GM21526 (cell line): ENCODE data around the gene ABCC8.

Experiments used
- ATAC-seq: cut with Tn5 transposase; IDR thresholded peaks from one replicate; pipeline ENCODE4 v1.9.1; 2021; ENCODE audit warnings: moderate library complexity; ENCODE audit not compliant: unreplicated experiment, low FRiP score

Gene ABCC8

DNA sequence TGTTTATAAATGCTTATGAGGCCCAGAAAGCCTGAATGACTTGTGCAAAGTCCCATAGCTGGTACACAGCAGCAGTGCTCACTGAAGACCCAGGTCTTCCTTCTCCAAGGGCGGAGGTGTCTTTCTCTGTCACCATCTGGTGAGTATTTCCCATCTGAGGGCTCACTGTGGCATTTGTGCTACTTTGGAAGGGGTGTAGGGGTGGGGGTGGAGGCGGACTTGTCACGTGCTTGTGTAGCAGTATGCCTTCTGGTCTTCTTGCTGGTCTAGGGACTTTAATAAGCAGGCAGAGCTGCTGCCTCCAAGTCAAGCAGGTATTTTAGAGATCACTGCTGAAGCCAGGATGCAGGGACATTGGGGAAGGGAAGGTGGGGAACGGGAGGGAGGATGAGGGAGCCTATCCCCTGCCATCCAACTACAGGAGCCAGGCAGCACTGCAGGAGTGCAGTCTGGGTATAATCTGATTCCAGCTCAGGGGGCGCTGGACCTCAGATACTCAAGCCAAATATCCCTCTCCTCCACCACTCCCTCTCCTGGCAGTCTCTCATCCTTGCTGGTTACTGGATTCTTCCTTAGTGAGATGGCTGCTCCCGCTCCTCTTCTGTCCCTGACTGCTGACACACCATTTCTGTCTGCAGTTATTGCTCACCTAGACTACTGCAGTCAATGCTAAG is 3.4 kb downstream of the ABCC8 start:
- ATAC-seq, result no peak

DNA sequence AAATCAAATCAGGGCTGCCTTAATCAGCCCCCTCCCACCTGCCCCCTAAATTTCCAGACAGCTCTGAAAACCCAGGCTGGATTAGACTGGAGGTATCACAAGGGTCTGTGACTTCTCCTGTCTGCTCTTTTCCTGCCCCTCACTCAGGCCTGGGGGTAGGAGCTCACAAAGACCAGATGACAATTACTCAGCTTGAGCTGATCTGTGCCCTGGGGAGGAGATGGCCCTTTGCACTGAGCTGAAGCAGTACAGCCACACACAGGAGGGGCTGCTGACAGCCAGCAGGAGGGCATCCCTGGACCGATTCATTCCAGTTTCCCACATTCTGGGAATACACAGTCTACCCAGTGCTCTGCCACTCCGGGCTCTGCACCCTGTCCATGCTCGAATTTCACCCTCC is 4.2 kb downstream of the ABCC8 start:
- no peak for ATAC-seq

DNA sequence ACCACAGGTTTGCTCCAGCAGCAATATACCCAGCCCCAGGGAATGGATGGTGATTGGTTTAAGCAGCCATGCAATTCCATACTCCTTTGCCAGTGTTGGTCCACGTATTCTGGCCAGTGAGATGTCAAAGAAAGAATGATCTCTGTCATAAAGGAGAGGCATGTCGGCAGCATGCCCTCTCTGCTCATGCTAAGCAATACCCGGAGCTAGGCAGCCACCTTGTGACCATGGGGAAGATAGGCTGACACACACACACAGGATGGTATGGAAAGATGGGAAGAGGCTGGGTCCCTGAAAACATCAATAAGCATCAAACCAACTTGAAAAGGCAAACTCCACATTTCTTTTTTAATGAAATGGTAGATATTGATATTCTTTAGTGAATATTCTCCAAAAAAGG is 5.1 kb downstream of the ABCC8 start:
- ATAC-seq, result no peak

DNA sequence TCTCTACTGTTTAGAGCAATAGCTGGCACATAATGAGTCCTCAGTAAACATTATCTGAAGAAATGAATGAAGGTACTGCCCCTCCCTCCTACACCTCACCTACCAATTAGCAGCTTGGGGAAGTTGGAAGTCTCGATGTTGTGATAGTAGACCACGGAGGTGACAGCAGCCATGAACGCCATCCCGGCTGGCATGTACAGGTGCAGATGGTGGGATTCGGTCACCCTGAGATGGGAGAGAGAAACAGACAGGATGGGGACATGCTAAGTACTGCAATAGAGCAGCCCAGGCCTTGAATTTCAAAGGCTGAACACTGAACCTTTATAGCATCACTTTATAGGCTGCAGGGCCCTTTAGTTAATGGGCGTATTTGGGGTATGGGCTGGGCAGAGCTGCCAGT is 6.6 kb downstream of the ABCC8 start:
- no peak for ATAC-seq

DNA sequence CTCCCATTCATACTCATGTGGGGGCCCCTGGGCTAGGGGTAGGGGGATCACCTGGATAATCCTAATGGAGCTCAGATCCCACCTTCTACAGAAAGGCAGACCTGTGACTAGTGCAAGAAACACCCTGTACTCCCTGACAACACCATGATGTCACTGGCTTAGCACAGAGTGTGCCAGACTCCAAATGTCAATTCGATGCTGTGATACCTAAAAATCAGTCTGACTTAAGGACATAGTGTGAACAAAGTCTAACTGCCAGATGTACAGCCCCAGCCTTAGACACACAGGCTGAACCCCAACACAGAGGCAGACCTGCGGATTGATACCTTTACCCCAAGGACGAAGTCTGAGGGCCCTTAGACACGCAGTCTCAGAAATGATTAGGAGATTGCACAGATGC is 8.5 kb downstream of the ABCC8 start:
- ATAC-seq, result no peak

DNA sequence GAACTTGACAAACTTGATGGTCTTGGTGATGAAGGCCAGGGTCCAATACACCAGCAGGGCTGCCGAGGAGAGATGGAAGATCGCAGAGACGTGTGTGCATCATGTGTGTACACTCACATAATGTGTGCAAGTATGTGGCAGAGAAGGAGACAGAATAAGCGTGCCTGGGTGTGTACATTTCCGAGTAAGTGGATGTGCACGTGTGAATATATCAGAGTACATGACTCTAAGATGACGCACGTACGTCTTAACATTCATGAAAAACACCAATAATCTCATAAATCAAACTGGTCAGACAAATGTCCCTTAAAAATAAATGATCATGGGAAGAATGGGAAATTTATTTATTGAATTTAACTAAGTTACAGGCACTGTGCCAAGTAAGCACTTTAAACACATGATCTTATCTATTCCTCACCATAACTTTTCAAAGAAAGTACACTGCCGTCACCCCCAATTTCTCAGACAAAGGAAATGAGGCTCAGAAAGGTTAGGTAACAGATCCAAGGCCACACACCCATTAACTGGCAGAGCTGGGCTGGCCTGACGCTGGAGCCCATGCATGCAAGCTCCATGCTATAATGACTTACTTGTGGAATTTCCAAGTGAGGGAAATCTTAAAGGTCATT is 13.0 kb downstream of the ABCC8 start:
- ATAC-seq, result no peak

DNA sequence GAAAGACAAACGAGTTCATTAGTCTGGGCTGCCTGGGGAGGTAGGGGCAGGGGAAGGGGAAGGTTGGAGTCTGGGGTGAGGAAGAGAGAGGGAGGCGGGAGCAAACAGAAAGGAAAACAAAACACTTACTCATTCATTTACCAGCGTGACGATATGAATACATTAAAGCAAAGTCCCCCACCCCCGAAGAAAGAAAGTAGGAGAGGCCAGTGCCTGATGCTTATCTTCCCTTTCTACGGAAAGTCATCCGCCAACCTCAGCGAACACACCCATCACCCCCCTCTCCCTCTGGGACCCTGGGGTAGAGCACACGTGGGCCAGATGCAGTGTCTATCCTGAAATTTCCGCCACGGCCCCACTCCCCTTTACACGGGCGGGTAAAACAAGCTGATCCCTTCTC is 13.7 kb downstream of the ABCC8 start:
- no peak for ATAC-seq

DNA sequence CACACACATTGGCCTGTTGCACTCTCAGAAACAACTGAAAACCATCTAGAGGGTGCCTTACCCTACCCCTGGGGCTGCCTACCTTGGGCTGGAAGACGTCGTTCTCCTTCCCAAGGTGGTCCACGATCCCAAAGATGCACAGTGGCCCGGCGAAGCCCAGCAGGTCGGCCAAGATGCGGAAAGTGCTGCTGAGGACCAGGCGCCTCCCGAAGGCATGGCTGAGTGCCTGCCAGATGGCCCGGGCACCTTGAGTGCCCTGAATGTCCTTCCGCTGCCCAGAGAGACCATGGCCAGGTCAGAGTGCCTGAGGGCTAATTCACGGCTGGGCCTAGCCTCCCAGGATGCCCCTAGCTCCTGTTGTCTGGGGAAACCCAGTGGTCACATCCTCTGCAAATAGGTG is 16.2 kb downstream of the ABCC8 start:
- no peak for ATAC-seq

DNA sequence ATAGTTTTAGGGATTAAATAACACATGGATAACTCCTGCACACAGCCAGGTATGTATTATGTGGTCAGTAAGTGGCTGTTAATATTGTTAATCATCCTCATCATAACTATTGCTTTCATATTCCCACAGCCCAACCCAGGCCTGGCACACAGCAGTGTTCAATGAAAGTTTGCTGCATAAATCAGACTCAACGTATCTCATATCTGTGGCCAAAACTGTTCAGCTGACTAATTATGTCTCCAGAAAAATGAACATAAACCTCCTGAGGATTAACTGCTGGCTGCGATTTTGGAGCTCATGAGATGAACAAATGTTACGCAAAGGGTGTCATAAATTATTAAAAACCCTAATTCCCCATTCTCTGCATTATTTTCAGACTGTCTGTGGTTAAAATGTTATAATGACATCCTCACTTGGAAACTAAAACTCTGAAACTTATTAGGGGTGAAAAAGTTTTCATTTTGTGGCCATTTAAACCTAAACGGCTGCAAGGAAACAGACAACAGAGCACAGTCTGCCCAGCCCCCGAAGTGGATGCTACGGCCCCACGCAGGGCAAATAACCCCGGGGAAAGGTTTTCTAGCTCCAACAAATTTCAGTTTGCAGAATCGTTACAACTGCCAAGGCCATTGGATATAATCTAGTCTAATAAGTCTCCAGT is 17.3 kb downstream of the ABCC8 start:
- ATAC-seq, result no peak

DNA sequence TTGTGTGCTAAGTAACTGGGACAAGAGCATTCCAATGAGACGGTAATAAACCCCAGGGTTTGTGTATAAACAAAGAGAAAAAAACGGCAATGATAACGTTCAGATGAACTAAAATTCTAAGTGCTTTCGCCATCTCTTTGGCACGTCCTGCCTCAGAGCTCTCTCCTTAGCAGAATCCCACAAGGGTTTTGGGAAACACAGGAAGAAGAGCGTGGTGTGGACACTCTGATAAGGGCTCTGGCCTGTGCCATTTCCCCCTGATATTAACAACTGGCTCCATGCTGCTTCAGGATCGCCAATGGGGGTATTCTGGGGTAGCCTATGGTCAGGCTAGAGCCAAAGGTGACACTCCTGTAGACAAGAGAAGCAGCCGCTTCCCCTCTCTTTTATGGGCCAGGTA is 18.4 kb downstream of the ABCC8 start:
- ATAC-seq, result no peak

DNA sequence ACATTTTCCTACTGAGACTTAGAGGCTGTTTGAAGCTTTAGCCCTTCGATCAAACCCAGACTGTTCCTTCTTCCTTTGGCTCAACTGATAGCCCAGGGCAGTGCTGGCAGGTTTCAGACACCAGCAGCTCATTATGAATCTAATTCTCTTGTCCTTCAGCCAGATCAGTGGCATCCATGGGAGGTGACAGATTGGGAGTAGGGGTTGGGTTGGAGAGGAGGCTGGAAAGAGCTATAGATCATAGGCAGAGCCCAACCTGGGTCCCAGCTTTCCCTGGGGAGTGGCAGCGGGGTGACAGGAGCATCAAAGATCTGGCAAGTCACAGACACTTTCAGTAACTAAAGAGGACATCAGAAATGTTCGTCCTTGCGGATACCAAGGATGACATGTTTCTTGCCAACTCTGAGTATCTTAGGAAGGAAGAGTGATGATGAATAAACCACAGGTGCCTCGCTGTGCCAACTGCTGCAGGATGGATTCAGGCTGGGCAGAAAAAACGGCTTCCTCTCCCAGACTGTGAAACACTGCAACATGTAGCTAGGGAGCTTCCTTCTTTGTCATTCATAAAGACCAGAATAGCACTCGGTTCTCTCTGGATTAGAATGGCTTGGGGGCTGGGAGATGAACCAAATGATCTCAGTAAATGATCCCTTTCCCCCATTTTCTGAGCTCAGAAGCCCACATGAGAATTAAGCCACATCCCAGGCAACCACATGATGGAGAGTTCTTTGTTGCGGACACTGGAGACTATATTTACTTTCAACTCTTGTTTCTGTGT is 19.1 kb downstream of the ABCC8 start:
- no peak for ATAC-seq

DNA sequence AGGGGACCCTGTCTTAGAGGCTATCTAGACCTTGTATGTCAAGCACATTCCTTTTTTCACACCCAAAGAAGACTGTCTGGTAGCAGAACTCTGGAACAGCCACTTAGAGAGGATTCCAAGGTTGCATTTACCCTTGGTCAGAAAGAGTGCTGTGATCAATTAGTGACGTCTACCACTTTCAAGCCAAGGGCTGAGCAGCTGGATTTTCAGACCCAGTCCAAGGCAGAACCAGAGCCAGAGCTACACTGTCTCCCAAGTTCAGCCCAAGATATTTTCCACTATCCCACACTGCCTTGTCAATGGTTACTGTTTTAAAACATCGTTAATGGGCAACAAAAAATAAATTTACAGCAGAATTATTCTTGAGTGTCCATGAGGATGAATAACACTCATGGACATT is 24.0 kb downstream of the ABCC8 start:
- ATAC-seq, result no peak

DNA sequence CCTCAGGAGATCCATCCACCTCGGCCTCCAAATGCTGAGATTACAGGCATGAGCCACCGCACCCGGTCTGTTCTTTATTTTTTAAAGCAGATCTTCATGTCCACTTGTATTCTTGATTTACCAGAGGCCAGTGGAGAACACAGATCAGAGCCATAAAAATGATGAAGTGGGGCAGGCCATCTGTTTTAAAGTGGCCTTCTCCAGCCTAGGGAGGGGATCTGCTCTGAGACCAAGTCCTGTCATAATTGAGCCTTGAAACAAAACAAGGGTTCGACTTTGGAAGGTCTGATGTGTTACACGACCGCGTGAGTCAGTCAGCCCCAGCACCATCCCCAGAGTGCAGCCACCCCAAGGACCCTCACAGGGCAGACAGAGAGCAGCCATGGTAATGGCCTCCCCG is 27.5 kb downstream of the ABCC8 start:
- ATAC-seq, result no peak

DNA sequence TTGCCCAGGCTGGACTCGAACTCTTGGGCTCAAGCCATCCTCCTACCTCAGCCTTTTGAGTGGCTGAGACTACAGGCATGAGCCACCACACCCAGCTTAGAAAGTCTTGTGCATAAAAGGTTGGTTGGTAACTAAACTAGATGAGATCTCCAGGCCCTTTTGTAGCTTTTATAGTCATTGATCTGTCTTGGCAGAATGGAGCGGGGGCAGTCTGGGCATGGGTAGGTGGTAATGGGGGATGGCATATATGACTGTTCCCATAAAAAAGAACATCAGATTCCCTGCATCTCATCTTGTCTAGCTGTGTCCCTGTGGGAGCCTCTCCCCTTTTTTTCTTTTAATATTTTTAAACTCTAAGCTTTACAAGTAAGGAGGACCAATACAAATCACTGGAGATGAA is 30.2 kb downstream of the ABCC8 start:
- no peak for ATAC-seq

DNA sequence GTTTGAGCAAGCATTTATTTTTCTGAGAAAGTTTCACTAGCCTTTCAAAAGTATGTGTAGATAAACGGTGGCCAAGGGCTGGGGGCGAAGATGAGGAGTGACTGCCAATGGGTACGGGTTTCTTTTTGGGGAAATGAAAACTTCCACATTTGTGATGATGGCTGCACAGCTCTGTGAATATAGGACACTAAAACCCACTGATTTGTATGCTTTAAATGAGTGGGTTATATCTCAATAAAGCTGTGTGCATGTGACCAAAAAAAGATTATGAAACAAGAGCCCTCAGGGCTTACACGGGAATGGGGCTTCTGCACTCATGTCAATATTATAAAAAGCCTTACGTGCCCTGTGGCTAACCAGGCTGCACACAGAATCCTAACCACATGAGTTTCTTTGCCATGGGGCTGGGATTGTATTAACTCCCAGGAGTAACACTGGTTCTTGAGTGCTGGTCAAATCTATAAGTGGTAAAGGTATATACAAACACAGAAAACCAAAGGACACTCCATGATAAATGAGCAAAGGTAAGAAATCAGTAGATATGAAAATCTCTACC is 31.3 kb downstream of the ABCC8 start:
- no peak for ATAC-seq

DNA sequence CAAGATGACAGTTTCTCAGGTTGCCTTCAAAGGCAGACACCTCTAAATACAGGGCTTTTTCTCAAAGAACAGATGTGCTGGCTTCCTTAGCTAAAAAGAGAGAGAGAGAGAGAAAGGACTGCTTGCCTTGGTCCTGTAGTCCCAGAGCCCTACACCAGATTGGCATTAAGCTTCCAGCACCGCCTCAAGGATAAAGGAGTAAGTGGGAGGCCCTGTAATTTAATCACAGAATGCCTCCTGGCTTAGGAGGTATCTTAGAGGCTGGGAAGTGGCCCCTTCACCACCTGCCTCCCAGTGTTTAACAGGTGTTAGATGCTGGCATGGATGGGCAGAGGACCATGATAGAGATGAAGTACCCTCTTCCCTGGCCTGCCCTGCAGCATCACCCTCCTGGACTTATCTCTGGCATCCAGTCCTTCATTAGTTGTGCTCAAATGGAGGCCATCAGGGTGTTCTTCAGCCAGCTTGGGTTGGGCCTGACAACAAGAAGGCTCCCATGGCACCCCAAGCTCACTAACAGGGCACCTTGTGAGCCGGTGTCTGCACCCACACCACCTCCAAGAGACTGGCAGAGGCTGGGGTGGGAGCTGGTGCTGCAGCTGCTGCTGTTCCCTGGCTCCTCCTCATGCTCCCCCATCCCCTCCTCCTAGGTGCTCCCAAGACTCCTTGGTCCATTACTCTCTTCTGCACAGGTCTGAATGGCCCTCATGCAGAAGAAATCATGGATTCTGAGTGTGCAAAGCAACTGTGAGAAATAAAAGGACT is 32.5 kb downstream of the ABCC8 start:
- no peak for ATAC-seq

DNA sequence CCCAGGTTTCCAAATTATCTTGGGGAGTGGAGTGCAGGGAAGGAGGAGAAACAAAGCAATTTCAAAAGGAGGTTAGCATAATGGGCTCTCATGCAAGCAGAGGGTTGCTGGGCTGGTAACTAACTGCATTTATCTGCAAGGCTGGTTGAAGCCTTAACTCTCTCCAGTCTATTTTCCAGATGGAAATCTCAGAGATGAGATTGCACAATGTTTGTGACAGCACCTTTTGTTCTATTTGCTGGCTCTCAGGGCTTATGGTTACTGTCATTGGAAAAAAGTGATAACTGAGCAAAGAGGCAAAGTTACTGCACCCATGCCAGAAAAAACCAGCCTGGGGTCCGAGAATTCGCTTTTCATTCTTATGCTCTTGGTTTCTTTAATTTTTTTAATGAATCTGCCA is 33.2 kb downstream of the ABCC8 start:
- no peak for ATAC-seq

DNA sequence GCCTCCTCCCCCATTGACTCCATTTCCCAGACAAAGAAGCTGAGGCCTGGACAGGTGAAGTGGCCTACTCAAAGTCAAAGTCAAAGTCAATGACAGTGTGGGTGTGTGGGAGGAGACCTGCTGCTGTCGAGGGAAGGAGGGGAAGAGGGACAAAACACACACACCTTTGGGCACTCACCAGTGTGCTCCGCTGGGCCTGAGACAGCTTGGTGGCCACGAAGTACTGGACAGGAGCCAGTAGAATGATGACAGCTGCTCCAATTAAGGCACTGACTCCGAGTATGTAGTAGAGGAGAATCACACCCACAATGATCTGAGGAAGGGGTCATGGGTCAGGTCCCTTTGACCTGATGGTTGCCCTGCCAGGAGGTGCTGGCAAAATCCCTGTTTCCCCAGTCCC is 33.6 kb downstream of the ABCC8 start:
- ATAC-seq, result no peak

DNA sequence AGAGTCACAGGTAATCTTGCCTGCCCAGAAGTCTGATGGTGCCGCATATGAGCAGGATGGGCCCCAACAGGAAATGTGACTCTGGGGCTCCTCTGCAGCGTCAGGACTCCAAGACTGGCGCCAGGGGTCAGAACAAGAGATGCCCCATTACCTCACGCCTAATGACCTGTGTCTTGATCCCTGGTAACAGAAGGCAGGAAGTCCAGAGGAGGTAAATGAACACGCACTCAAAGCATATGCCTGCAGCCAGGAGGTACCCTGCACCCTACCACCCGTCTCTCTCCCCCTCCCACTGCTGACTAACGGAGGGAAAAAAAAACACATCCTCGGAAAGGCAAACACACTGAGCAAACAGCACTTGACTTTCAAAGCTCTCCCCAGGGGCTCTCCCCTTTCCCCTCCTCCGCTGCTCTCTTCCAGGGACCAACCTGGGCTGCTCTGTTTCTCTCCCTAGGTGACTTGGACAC is 37.3 kb downstream of the ABCC8 start:
- no peak for ATAC-seq

DNA sequence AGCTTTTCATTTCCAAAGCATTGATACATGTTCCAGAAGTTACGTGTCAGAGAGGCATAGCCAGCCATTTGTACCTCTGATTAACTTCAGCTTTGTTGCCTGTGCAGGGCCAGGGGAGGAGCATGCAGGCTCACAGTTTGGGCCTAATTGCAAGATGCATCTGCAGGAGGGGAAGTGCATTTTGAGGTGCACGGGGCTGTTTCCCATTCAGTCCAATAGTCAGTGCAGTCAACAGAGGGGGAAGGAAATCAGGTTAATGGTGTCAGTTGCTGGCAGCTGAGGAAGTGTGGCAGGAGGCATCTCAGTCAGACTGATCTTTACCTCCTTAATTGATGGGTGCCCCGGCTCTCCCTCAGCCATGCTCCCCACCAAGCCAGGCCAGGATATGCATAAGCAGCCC is 39.3 kb downstream of the ABCC8 start:
- ATAC-seq, result no peak
